Activated naive CD8-positive, alpha-beta T cell treated with anti-CD3 and anti-CD28 coated beads, Interleukin-2, amount 10 ng/mL, durations not matched to agents 7 days and 5 days (primary cell): ENCODE measurements around the gene PTGIS. TPM values are rescaled to one million over a fixed set of nuclear protein-coding genes. Genes with fewer than 3 reads are reported as not detected.

Experiments
- ATAC-seq: fragments of 150-1000 bp; cut with Tn5 transposase; one replicate; pipeline ENCODE4 v1.10.0; 2021; ENCODE audit warnings: low read depth, moderate library complexity
- POLR2A ChIA-PET: fragments of 350-600 bp; sonication (Branson Sonifier 250); formaldehyde crosslinking; loops from one replicate; lab custom pipeline; 2021; ENCODE audit warnings: antibody characterized with exemption; lab: Charles Lee
- DNase-seq: peaks from one replicate; pipeline ENCODE4 v3.0.0; 2021
- H3K27ac Mint-ChIP-seq: one replicate; pipeline ENCODE4 v1.8.0; 2022; ENCODE audit warnings: mild to moderate bottlenecking, mixed read lengths
- H3K27me3 Mint-ChIP-seq: one replicate; pipeline ENCODE4 v1.8.0; 2022; ENCODE audit warnings: mild to moderate bottlenecking, moderate library complexity, mixed read lengths
- H3K36me3 Mint-ChIP-seq: one replicate; pipeline ENCODE4 v1.8.0; 2021; ENCODE audit warnings: mild to moderate bottlenecking, mixed read lengths
- H3K4me1 Mint-ChIP-seq: one replicate; pipeline ENCODE4 v1.8.0; 2021; ENCODE audit warnings: mixed read lengths
- H3K4me3 Mint-ChIP-seq: one replicate; pipeline ENCODE4 v1.8.0; 2022; ENCODE audit warnings: mild to moderate bottlenecking, moderate library complexity, mixed read lengths
- H3K9me3 Mint-ChIP-seq: one replicate; pipeline ENCODE4 v1.8.0; 2021; ENCODE audit warnings: mixed read lengths
- total RNA-seq, 2 experiments: library from RNA; stranded (reverse); gene quantifications; one replicate each; pipeline ENCODE4 v1.2.3, GENCODE V29; 2021

PTGIS gene
- total RNA-seq, 2 experiments from 2014 or later, result 0.37 to 0.39 TPM

GRCh38 chr20:49461894-49462620, 105.9 kb downstream of the PTGIS start:
- Mint-ChIP-seq H3K4me3 (no peak overlapping the region), H3K4me1 (no peaks in the 10 kb centered on the region), H3K9me3 (no peaks in the 10 kb centered on the region), H3K36me3 (no peaks in the 10 kb centered on the region), H3K27me3 (peaks cover 26% of the 10 kb centered on the region), H3K27ac (no peak overlapping the region)
- ATAC-seq, result no peak
- DNase-seq, result no peak
- POLR2A ChIA-PET, result no interaction called here

- Mint-ChIP-seq H3K4me1 (no peaks in the 10 kb centered on the region), H3K27me3 (peaks cover 19% of the 10 kb centered on the region), H3K36me3 (no peaks in the 10 kb centered on the region), H3K9me3 (no peaks in the 10 kb centered on the region), H3K4me3 (no peak overlapping the region), H3K27ac (no peak overlapping the region)
- DNase-seq (no peak), ATAC-seq (no peak)
- POLR2A ChIA-PET, result no interaction called here
These were observed 107.0 kb downstream of the PTGIS start for GRCh38 chr20:49460916-49461315.

- ATAC-seq (no peak), DNase-seq (no peak)
- Mint-ChIP-seq H3K27me3 (peaks cover 17% of the 10 kb centered on the region), H3K4me1 (no peaks in the 10 kb centered on the region), H3K27ac (no peak overlapping the region), H3K9me3 (no peaks in the 10 kb centered on the region), H3K36me3 (no peaks in the 10 kb centered on the region), H3K4me3 (no peak overlapping the region)
- POLR2A ChIA-PET, result no interaction called here
These were observed 107.8 kb downstream of the PTGIS start for GRCh38 chr20:49460131-49460530.

- Mint-ChIP-seq H3K27me3 (peaks cover 21% of the 10 kb centered on the region), H3K36me3 (no peaks in the 10 kb centered on the region), H3K27ac (no peak overlapping the region), H3K9me3 (no peaks in the 10 kb centered on the region), H3K4me3 (no peak overlapping the region), H3K4me1 (no peaks in the 10 kb centered on the region)
- no peak for DNase-seq
- POLR2A ChIA-PET, result no interaction called here
- ATAC-seq, result no peak
These were observed 108.3 kb downstream of the PTGIS start for GRCh38 chr20:49459684-49460083.

- Mint-ChIP-seq H3K27me3 (peaks cover 21% of the 10 kb centered on the region), H3K9me3 (no peaks in the 10 kb centered on the region), H3K36me3 (no peaks in the 10 kb centered on the region), H3K4me1 (no peaks in the 10 kb centered on the region), H3K4me3 (no peak overlapping the region), H3K27ac (no peak overlapping the region)
- no peak for ATAC-seq
- POLR2A ChIA-PET, result no interaction called here
- DNase-seq, result no peak
These were observed 110.5 kb downstream of the PTGIS start for GRCh38 chr20:49457444-49457843.

- no peaks in the 10 kb centered on the region for H3K9me3 Mint-ChIP-seq
- POLR2A ChIA-PET, result no interaction called here
- DNase-seq (no peak), ATAC-seq (no peak)
- H3K4me1 Mint-ChIP-seq, result no peaks in the 10 kb centered on the region
- no peaks in the 10 kb centered on the region for H3K36me3 Mint-ChIP-seq
- H3K27ac Mint-ChIP-seq, result no peak overlapping the region
- no peak overlapping the region for H3K4me3 Mint-ChIP-seq
- H3K27me3 Mint-ChIP-seq, result peaks cover 21% of the 10 kb centered on the region
These were observed 111.3 kb downstream of the PTGIS start for GRCh38 chr20:49456646-49457045.

GRCh38 chr20:49455691-49456090, 112.2 kb downstream of the PTGIS start:
- DNase-seq (no peak), ATAC-seq (no peak)
- H3K4me3 Mint-ChIP-seq, result no peak overlapping the region
- POLR2A ChIA-PET, result no interaction called here
- H3K36me3 Mint-ChIP-seq, result no peaks in the 10 kb centered on the region
- no peak overlapping the region for H3K27ac Mint-ChIP-seq
- H3K27me3 Mint-ChIP-seq, result peaks cover 23% of the 10 kb centered on the region
- H3K4me1 Mint-ChIP-seq, result no peaks in the 10 kb centered on the region
- H3K9me3 Mint-ChIP-seq, result no peaks in the 10 kb centered on the region

Other genes with a start within 250 kb of the PTGIS start
- under 1 TPM in 1 of 2 experiments, not detected in 1; 0.09 TPM for gene KCNB1, start 85.5 kb downstream of the PTGIS start, total RNA-seq
- gene B4GALT5, start 145.7 kb upstream of the PTGIS start, total RNA-seq, result 10 to 100 TPM; 13.5 to 13.7 TPM
- gene SLC9A8, start 244.7 kb upstream of the PTGIS start, total RNA-seq, result 10 to 100 TPM; 18.8 to 22.3 TPM